ENCODE measurements around the gene BOC. TPM values are rescaled to one million over a fixed set of nuclear protein-coding genes. Genes with fewer than 3 reads are reported as not detected.

Gene BOC
- total RNA-seq, 3 donors from 2014 or later, result 48.8 to 56.6 (median 55.1) TPM

GRCh38 chr3:113173102-113173501 is 38.3 kb upstream of the BOC start:
- Histone ChIP-seq H3K27ac (no peak overlapping the region), H3K9me3 (no peaks in the 10 kb centered on the region), H3K27me3 (no peaks in the 10 kb centered on the region), H3K4me1 (peaks cover 0 to under 1% of the 10 kb centered on the region in 2 donors), H3K36me3 (no peaks in the 10 kb centered on the region), H3K4me3 (no peak overlapping the region)
- intact Hi-C loops (cut with DNase I; ENCODE audit: low total_unique reads), result no loop called here
- no peak for DNase-seq (ENCODE audit: low spot score in 2 of 2)
- TF ChIP-seq POLR2AphosphoS5 (IDR thresholded peaks at IDR 0.05), result no peak
- TF ChIP-seq POLR2A (IDR thresholded peaks at IDR 0.05), result no peak
- TF ChIP-seq CTCF (IDR thresholded peaks at IDR 0.05), result no peak

GRCh38 chr3:113174304-113174703 is 37.1 kb upstream of the BOC start:
- no peaks in the 10 kb centered on the region for H3K9me3 ChIP-seq
- H3K36me3 ChIP-seq, result no peaks in the 10 kb centered on the region
- TF ChIP-seq CTCF (IDR thresholded peaks at IDR 0.05) (no peak), POLR2AphosphoS5 (IDR thresholded peaks at IDR 0.05) (no peak), POLR2A (IDR thresholded peaks at IDR 0.05) (no peak)
- intact Hi-C loops (cut with DNase I; ENCODE audit: low total_unique reads), result no loop called here
- no peak overlapping the region for H3K4me3 ChIP-seq
- no peak overlapping the region for H3K27ac ChIP-seq
- H3K4me1 ChIP-seq, result no peaks in the 10 kb centered on the region
- no peak for DNase-seq (ENCODE audit: low spot score in 2 of 2)
- H3K27me3 ChIP-seq, result no peaks in the 10 kb centered on the region

- Histone ChIP-seq H3K27me3 (no peaks in the 10 kb centered on the region), H3K36me3 (no peaks in the 10 kb centered on the region), H3K27ac (peak overlapping the region in 1 of 2 donors; percentile 16), H3K4me3 (no peak overlapping the region), H3K9me3 (no peaks in the 10 kb centered on the region), H3K4me1 (no peaks in the 10 kb centered on the region)
- no peak for TF ChIP-seq POLR2A (IDR thresholded peaks at IDR 0.05)
- TF ChIP-seq POLR2AphosphoS5 (IDR thresholded peaks at IDR 0.05), result no peak
- no peak for TF ChIP-seq CTCF (IDR thresholded peaks at IDR 0.05)
- DNase-seq (ENCODE audit: low spot score in 2 of 2), result no peak
- intact Hi-C loops (cut with DNase I; ENCODE audit: low total_unique reads), result no loop called here
These were observed 36.4 kb upstream of the BOC start for GRCh38 chr3:113174801-113175485.

DNA sequence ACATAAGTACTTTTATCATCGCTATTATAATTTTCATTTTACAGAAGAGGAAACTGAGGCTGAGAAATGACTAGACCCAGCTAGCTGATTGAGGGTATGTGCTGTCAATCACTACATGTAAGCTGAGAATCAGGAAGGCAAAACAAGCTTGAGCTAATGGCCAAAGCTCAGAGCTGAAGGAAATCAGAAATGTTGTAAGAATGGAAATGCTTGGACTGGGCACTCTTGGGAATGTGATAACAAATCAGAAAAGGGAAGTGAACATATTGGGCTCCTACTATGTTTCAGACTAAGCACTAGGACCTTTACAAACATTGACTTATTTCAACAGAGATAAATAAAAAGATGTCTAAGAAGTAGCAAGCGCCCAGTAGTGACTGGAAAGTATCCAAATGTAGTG is 33.8 kb upstream of the BOC start:
- Histone ChIP-seq H3K36me3 (no peaks in the 10 kb centered on the region), H3K4me3 (no peak overlapping the region)

More for the DNA sequence above, 33.8 kb upstream of the BOC start:
- intact Hi-C loops (cut with DNase I; ENCODE audit: low total_unique reads), result no loop called here
- Histone ChIP-seq H3K27ac (no peak overlapping the region), H3K4me1 (no peaks in the 10 kb centered on the region), H3K9me3 (no peaks in the 10 kb centered on the region), H3K27me3 (no peaks in the 10 kb centered on the region)
- TF ChIP-seq CTCF (IDR thresholded peaks at IDR 0.05), result no peak
- TF ChIP-seq POLR2A (IDR thresholded peaks at IDR 0.05), result no peak
- no peak for TF ChIP-seq POLR2AphosphoS5 (IDR thresholded peaks at IDR 0.05)
- DNase-seq (ENCODE audit: low spot score in 2 of 2), result no peak

Measured in breast epithelium (tissue), 4 donors.